Hypothalamus (tissue), 51 donors: Measurements from ENCODE around the gene PRDM2.
A peak's percentile ranks its signal among the peaks of the same experiment; 100 is the strongest.

Experiments
- DNase-seq, 51 donors: peaks; one replicate each; lab custom pipeline; 2025; lab: John Stamatoyannopoulos, UW

PRDM2 gene

DNA sequence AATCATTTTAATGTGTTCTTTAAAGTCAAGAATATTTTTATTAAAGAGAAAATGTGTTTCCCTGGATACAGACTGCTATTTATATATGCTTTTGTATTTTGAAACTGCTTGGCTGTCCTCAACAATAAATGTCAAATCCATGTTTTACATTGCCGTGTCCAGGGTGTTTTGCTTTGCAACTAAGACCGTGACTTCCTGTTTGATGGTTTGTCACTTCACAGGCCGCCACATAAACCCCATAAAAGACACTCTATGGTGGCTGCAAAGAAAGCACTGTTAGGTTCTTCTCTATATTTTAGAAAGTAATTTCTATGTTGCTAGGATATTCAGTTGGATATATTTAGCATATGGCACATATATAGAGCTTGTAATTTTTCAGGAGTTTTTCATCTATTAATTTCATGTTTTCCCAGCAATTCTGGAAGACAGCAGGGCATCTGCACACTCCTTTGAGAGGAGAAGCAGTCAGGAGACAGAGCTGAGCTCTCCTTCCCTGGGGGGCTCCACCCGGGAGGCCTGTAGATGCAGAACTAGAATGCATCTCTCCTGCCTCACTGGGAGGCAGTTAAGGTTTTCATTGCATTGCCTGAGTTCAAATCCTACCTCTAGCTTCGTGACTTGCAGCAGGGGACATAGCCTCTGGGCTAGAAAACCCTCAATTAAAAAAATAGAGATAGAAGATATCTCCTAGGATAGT is 33.1 kb downstream of the PRDM2 start:
- no peak for DNase-seq

DNA sequence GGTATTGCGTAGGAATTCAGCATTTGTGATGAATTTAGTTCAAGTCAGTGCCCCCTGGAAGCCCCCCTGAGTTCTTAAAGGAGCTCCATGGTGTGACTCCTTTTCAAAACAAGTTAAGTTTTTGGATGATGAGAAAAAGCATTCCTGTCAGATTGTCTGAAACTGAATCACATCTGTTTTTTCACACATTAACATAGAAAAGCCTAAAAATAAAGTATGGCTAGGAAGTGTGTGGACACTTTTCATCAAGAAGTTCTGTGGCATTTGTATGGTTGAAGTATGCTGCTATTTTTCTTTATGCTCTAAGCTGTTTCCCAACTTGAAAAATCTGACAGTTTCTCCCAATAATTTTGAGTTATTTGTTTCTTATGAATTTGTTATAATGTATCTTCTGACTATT is 33.7 kb downstream of the PRDM2 start:
- DNase-seq: no peak

DNA sequence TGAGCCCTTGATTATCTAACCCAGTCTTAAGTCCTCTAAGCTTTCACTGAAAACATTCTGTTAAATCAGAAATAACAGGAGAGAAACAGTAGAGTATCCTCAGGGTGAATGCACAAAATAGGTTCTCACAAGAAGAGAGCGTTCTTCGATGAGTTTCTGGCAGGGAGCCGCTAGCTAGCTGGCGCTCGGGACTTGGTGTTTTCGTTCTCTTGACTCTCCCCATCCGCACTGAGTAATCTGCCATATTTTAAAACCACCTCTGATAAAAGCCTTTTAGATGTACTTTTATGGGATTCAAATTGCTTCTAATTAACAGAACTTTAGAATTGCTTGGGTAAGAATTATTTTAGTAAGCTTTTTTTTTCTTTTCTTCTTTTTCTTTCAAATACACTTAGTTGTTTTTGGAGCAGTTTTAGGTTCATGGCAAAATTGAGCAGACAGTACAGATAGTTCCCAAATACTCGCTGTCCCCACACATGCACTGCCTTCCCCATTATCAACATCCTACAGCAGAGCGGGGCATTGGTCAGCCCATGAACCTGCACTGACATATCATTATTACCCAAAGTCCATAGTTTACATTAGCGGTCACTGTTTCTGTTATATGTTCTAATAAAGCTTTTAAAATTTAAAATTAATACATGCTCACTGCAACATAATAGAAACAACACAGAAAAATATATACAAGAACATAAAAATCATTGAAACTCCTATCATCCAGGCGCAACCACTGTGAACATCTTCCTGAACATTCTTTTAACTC is 35.4 kb downstream of the PRDM2 start:
- DNase-seq: peak in 3 of 51 donors; percentile 13 to 25 (median 25)

DNA sequence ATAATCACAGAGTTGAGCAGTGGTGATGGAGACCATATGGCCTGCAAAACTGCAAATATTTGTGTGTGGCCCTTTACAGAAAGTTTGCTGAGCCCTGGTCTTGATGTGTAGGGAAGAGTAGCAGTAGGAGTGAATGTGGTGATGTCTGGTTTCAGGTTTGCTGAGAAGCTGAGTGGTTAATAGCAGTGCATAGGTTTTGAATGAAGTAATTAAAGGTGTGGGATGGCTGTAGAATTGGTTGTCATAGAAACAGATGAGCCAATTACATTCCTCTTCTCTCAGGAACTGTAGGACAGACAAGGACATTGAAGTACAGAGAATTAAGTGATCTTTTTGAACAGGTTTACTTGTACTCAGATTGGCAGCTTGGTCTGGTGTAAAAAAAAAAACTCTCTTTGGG is 37.4 kb downstream of the PRDM2 start:
- DNase-seq: peak in 1 of 51 donors; percentile 19

DNA sequence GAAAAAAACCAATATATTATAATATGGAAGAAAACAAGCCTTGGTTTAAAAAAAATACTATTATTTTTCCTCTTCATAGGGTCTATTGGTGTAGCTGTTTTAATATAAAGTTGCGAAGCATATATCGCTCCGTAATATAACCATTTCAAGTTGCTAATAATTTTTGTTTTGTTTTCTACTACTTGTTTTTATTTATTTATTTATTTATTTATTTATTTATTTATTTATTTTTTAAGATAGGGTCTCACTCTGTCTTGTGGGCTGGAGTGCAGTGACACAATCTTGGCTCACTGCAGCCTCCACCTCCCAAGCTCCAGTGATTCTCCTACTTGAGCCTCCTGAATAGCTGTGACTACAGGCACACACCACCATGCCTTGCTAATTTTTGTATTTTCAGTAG is 46.4 kb downstream of the PRDM2 start:
- no peak for DNase-seq

DNA sequence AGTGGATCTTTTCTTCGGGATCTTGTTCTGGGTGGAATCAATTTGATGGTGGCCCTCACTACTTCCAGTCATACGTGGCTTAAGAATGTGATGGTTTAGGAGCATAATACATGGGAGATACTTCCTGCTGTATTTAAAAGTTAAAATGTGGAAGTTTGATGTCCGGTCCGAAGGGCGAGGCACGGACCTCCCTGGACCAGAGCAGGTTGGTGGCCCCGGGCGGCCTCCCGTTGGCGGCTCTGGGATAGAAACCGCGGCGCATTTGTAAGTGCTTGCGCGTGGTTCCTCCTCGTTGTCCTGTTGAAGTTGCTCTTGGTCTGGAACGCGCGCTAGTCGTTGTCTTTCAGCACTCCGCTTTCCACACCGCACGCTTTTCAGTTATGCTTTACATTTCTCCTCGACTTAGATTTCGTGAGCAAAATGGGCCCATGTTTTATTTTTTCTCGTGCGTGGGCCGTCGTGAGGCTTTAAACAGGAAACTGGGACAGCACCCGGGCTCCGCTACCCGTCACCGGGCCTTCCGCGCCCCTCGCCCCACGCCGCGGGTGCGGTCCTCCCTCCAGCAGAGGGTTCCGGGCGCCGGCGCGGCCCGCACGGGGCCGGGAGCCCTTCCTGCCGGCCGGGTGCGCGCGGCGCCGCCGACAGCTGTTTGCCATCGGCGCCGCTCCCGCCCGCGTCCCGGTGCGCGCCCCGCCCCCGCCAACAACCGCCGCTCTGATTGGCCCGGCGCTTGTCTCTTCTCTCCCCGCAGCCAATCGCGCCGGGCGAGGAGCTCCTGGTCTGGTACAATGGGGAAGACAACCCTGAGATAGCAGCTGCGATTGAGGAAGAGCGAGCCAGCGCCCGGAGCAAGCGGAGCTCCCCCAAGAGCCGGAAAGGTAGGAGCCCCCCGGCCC is 48.9 kb downstream of the PRDM2 start:
- peak; percentile 47 to 98 (median 94) for DNase-seq

DNA sequence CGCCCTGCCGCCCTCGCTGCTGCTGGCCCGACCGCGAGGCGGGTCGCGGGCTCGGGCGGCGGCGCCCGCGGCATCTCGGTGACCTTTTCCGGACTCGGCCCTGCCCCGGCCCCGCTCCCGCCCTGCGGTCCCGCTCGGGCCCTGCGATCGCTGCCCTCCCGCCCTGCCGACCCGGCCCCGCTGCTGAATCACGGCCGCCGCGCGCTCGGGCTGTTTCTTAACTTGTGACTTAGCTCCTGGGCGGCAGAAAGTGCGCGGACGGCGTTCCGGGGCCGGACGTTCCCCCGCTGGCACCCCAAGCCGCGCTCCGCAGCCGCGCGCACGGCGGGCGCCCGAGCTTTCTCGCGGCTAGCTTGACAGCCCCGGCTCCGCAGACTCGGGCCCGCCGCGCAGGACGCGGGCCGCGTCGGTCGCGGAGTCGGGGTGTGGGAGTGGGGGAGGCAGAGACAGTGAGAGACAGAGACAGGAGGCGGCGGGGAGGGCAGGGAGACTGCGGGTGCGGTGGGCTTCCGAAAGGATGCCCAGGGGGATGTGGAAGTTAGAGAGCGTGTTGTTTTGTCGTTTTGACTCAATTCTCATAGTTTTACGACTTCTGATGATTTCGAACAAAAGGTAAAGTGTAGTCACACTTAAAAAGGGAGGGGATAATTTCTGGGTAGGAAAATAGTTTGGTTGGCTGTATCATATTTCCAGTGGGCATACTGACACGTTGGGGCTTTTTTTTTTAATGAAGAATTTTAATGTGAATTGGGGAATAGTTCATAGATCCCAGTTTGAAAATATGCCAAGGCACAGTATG is 49.8 kb downstream of the PRDM2 start:
- peak in 14 of 51 donors; percentile 45 to 68 (median 58) for DNase-seq

DNA sequence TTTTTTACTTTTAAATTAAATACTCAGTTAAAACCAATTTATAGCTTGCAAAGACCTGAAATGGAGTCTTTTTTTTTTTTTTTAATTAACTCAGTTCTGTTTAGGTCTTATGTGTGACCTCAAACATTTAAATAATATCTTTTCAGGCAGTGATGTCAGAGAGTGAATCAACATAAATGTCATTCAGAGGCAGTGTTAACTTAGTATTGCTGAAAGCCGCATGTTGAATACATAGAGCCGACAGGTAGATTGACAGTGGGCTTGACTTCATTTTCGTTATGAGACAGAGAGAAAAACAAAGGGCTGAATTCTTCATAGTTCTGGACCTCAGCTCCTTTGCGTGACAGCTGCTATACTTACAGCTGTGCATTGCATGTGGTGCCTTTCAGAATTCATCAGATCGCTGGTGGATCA is 51.5 kb downstream of the PRDM2 start:
- DNase-seq: no peak

DNA sequence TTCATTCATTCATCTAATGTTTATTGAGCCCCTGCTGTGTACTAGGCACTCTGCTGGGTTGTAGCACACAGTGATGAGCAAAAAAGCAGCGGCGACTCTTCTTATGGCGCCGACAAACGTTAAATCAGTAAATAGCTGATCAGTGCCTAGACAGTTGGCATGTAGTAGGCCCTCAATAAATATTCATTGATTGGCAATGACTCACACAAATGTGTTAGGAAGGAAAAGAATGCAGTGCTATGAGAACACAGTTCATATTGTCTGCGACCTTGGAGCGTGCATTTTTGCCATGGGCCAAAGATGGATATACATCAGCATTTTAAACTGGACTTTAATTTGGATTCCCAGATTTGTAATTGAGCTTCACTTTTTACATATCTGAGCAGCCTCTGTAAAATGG is 52.0 kb downstream of the PRDM2 start:
- no peak for DNase-seq

DNA sequence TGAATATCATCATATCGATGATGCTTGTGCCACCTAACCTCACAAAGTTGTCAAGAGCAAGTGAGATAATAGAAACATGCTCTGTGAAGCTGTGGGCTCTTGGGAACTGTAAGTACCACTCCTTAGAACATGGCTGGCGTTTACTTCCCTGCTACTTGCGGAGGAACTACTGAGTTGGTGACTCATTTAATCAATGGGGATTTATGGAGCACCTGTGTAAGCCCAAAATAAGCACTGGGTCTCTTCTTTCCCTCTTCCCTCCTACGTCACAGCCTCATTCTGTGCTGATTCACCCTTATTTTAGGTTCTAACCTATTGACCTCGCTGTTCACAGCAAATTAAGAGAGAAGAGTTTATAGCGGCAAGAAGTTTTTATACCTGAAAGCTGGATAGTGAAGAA is 52.9 kb downstream of the PRDM2 start:
- no peak for DNase-seq

DNA sequence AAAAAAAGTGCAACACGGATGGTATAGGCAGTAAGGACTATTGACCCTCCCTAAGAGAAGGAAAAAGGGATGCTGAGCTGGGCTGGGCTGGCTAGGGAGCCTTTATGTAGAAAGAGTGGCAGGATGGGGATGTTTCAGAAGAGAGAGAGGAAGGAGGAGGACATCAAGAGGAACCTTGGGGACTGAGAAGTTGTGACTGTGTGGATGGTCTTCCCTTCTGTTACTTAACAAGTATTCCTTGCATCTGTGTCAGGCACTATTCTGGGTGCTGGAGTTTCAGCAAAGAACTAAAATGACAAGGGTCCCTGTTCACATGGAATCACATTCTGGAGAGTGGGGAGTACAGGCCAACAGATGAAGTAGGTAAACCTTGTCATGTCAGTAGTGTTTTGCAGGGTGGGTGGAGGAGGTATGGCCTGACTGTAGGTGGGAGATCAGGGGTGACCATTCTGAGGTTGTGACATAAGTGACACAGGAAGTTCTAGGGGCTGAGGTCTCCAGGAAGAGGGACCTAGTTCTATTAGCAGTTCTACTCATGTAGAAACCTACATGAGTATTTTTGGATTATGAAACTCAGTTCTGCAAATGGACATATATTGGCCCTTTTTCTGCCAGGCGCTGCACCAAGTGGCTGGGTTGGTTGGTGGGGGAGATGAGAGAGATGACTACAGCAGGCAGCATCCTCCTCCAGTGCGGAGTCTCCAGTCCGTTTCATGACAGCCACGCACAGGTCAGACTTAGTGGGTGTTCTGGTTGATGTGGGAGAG is 53.8 kb downstream of the PRDM2 start:
- no peak for DNase-seq

DNA sequence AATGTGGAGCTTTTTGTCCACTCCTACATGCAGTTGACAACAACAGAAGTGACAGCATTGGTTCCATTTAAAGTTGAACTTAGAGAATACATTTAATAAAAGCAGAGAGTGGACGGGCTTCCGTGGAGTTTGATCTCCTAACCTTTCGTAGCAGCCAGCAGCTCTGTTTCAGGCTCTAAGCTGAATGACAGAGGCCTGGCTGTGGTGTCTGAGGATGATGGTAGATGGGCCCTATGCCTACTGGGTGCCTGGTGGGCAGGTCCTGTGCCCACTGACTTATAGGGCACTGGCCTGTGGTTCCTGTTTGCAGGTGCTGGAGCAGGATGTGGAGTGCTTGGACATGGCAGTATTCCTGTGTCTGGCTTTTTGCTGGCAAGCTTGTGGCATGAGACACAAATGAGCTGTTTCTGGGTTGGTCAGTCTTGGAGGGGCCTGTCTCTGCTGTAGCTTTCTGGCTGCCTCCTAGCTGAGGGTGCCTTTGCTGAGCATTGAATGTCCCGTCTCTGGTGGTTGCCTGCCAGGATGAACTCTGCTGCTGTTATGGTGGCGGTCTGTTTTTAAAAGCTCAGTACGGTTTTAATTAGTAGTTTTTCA is 54.6 kb downstream of the PRDM2 start:
- peak in 7 of 51 donors; percentile 9 to 37 (median 24) for DNase-seq

DNA sequence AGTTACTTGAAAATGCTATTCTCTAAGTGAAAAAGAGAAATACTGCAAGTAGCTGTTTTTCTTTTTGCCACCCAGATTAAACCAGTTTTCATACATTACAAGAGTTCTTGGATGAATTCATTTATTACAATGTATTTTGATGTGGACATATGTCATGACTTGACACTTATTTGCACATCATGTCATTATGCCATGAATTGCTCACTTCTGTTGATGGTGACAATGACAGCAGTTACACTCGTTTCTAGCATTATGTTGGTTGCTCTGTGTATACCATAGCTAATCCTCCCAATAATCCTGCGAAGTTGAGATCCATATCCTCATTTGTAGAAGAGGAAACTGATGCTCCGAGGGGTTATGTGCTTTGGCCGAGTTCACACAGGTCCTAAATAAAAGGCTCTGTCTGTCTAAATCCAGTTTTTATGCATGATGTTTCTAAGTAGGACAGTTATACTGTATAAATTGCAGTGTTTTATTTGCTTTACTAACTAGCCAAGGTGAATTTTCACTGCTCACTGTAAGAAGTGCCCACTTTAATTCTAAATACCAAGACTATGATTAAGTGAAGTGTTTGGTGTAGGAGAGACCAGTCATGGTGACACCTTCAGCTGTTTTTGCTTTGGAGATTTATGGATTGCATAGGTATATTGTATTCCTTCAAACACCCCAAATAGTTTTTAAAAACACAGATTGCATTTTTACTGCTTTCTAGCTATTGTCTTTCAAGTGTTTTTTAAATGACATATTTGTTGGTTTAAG is 56.7 kb downstream of the PRDM2 start:
- no peak for DNase-seq

DNA sequence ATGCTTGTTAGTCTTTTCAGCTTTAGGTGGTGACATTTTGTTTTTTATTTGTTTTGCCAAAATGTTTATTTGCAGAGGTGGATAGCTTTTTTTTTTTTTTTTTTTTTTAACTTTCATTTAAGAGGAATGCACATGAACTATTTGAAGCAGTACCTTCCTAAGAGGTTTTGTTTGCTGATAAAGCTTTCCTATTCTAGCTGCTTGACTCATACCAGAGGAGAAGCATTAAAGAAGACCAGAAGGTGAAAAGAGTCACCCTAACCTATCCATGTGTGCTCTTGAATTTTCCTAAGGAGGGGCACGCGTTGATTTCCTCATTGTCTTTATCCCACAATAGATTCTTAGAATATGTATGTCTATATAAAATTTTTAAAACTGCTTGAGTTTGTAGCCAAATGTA is 57.7 kb downstream of the PRDM2 start:
- DNase-seq: no peak

DNA sequence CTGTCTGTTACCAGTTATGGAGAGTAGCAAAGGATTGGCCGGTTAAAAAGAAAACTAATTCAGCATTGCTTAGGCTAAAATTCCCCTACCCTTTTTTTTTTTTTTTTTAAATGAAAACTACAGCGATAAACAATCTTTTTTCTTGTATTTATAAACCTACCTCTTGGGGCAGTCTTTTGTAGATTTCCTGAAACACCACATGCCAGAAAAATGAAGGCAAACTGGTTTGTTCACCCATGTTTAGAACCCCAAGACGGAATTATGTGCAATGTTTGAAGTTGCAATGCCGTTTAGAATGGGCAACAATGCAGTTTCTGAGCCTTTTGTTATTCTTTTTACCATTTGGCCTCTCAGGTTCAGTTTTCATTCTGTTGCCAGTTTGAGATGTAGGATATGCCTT is 59.1 kb downstream of the PRDM2 start:
- DNase-seq: peak in 1 of 51 donors; percentile 15

DNA sequence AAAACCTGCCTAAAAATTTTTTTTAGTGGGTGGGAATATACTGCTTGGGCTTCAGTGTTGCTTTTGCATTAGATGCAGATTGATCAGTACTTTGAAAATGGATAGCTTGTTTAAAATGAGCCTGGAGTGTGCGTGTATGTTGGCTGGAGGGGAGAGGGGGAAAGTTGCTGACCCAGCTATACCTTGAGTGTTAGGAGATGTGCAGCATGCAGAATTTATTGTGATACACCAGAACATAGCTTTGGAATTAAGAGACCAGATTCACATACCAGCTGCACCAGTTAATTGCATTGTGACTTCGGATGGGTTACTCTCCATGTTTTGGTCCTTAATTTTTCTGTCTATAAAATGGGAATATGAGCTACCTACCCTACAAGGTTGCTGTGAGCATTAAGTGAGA is 60.4 kb downstream of the PRDM2 start:
- no peak for DNase-seq

DNA sequence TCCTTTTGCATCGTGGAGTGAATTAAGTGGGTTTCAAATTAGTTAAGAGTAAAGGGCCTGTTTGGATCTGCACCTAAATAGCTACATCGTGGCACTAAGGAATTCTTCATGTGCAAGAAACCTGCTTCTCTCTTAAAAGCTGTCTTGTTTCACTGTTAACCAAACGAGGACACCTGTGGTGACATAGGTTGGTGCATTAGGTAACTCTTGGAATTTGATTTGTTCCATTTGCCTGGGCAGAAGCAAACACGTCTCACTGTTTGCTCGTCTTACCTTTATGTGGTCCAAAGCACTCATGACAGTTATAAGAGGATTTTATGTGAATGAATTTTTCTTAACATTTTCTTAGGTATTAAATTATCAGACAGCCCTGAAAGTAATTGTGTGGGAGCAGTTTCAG is 60.9 kb downstream of the PRDM2 start:
- no peak for DNase-seq

DNA sequence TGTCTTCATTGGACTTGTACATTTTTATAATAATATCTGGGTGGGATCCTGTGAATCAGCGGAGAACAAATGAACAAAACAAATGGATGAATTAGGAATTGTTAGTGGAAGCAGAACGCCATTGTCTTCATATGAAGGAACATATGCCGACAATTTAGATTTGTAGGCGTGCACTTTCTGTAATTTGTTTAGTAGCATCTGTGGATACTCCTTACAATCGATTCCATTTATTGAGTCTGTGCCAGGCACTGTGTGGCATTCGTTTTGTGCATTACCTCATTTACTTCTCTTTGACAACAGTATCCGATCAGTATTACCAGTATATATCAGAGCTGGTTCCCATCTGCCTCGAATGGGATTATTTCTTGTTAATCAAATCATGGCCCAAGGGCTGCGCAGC is 61.9 kb downstream of the PRDM2 start:
- DNase-seq: peak in 2 of 51 donors; percentile 37 to 38
